Body of pancreas (tissue), 4 donors: ENCODE results near the gene IL17RB. TPM values are rescaled to one million over a fixed set of nuclear protein-coding genes. Genes with fewer than 3 reads are reported as not detected.

Experiments used
- ATAC-seq: fragments of 150-250 bp; one replicate; pipeline ENCODE4 v1.9.1; 2016
- DNase-seq, 4 donors: peaks; one replicate each; pipeline ENCODE4 v3.0.0-alpha.2; 2019
- H3K27ac ChIP-seq, 4 donors: fragments of 200-600 bp; sonication (generic); 1 replicate in 3 of 4; 2 replicates in 1 of 4; pipeline versions ENCODE4 v1.5.1 to v1.6.1; 2016 to 2019; ENCODE audit warnings: mild to moderate bottlenecking in 1 of 4, mixed read lengths in 1 of 4, moderate library complexity in 1 of 4
- H3K27me3 ChIP-seq, 2 donors: fragments of 200-600 bp; sonication (generic); one replicate each; pipeline ENCODE4 v1.6.0; 2016; ENCODE audit warnings: mild to moderate bottlenecking in 1 of 2
- H3K36me3 ChIP-seq, 2 donors: fragments of 200-600 bp; sonication (generic); replicated peaks in 1 of 2; 2 replicates each; pipeline ENCODE4 v1.5.1; 2016; ENCODE audit warnings: low read depth in 2 of 2; ENCODE audit not compliant: insufficient read depth in 1 of 2
- H3K4me1 ChIP-seq: fragments of 200-600 bp; sonication (generic); one replicate; pipeline ENCODE4 v1.6.0; 2016
- H3K4me3 ChIP-seq, 2 donors: fragments of 200-600 bp; sonication (generic); 1 replicate in 1 of 2; 2 replicates in 1 of 2; pipeline ENCODE4 v1.5.1; 2016 to 2019
- H3K9me3 ChIP-seq, 3 donors: fragments of 200-600 bp; sonication (generic); 1 replicate in 2 of 3; 2 replicates in 1 of 3; pipeline ENCODE4 v1.5.1; 2016
- POLR2A ChIP-seq, 3 donors: fragments of 450-650 bp; IDR thresholded peaks; one replicate each; pipeline ENCODE4 v1.6.1; 2016; ENCODE audit warnings: antibody characterized with exemption in 3 of 3, mild to moderate bottlenecking in 2 of 3
- WGBS, 2 donors: methylation state at CpG; one replicate each; pipeline ENCODE4 v1.1.5; 2017; 5-methylcytosine and 5-hydroxymethylcytosine counted together
- intact Hi-C: fragments of 100-400 bp; cut with DNase I; formaldehyde crosslinking; loops from one replicate; pipeline ENCODE4 v1.15.1; 2023
- total RNA-seq, 2 donors: library from RNA; depleted of rRNA; stranded (reverse); fragments of >200 nt; gene quantifications; one replicate each; pipeline ENCODE4 v1.1.0, GENCODE V29; 2016
- TF ChIP-seq, protein P1 (sequence below), 7 experiments: fragments of 450-650 bp in 4 of 7; fragments of 200-600 bp in 3 of 7; sonication (generic) in 3 of 7; IDR thresholded peaks; one replicate each; pipeline ENCODE4 v1.5.1; 2016 to 2019; ENCODE audit warnings: antibody characterized with exemption in 7 of 7

Gene IL17RB
- total RNA-seq, 2 donors from 2014 or later = 16.5 to 17.6 TPM

DNA sequence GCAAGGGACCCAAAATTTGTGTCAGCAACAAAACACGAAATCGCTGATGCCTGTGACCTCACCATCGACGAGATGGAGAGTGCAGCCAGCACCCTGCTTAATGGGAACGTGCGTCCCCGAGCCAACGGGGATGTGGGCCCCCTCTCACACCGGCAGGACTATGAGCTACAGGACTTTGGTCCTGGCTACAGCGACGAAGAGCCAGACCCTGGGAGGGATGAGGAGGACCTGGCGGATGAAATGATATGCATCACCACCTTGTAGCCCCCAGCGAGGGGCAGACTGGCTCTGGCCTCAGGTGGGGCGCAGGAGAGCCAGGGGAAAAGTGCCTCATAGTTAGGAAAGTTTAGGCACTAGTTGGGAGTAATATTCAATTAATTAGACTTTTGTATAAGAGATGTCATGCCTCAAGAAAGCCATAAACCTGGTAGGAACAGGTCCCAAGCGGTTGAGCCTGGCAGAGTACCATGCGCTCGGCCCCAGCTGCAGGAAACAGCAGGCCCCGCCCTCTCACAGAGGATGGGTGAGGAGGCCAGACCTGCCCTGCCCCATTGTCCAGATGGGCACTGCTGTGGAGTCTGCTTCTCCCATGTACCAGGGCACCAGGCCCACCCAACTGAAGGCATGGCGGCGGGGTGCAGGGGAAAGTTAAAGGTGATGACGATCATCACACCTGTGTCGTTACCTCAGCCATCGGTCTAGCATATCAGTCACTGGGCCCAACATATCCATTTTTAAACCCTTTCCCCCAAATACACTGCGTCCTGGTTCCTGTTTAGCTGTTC is 35.0 kb upstream of the IL17RB start:
- Histone ChIP-seq H3K27me3 (no peaks in the 10 kb centered on the region), H3K36me3 (peaks cover 0 to 5% of the 10 kb centered on the region in 2 donors), H3K27ac (no peak overlapping the region), H3K4me3 (no peak overlapping the region), H3K9me3 (no peaks in the 10 kb centered on the region), H3K4me1 (peaks cover 17% of the 10 kb centered on the region)
- no peak for TF ChIP-seq POLR2A (IDR thresholded peaks at IDR 0.05)
- TF ChIP-seq, protein P1, sequence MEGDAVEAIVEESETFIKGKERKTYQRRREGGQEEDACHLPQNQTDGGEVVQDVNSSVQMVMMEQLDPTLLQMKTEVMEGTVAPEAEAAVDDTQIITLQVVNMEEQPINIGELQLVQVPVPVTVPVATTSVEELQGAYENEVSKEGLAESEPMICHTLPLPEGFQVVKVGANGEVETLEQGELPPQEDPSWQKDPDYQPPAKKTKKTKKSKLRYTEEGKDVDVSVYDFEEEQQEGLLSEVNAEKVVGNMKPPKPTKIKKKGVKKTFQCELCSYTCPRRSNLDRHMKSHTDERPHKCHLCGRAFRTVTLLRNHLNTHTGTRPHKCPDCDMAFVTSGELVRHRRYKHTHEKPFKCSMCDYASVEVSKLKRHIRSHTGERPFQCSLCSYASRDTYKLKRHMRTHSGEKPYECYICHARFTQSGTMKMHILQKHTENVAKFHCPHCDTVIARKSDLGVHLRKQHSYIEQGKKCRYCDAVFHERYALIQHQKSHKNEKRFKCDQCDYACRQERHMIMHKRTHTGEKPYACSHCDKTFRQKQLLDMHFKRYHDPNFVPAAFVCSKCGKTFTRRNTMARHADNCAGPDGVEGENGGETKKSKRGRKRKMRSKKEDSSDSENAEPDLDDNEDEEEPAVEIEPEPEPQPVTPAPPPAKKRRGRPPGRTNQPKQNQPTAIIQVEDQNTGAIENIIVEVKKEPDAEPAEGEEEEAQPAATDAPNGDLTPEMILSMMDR (IDR thresholded peaks at IDR 0.05) = no peak
- ATAC-seq = no peak
- intact Hi-C loops = no loop called here
- WGBS, 2 donors = 87 to 89% methylated on average over 23 to 24 of the region's 24 CpGs
- no peak for DNase-seq

DNA sequence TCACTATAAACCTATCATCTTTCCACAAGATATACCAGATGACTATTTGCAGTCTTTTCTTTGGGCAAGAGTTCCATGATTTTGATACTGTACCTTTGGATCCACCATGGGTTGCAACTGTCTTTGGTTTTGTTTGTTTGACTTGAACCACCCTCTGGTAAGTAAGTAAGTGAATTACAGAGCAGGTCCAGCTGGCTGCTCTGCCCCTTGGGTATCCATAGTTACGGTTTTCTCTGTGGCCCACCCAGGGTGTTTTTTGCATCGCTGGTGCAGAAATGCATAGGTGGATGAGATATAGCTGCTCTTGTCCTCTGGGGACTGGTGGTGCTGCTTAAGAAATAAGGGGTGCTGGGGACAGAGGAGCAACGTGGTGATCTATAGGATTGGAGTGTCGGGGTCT is 33.9 kb upstream of the IL17RB start:
- Histone ChIP-seq H3K27me3 (no peaks in the 10 kb centered on the region), H3K4me3 (no peak overlapping the region), H3K36me3 (peaks cover 5 to 12% of the 10 kb centered on the region in 2 donors), H3K27ac (no peak overlapping the region), H3K4me1 (peaks cover 6% of the 10 kb centered on the region), H3K9me3 (no peaks in the 10 kb centered on the region)
- intact Hi-C loops = no loop called here
- TF ChIP-seq, protein P1 (IDR thresholded peaks at IDR 0.05) = no peak
- no peak for TF ChIP-seq POLR2A (IDR thresholded peaks at IDR 0.05)
- ATAC-seq (no peak), DNase-seq (no peak)
- WGBS, 2 donors = 64 to 86% methylated on average over 4 of the region's 4 CpGs

DNA sequence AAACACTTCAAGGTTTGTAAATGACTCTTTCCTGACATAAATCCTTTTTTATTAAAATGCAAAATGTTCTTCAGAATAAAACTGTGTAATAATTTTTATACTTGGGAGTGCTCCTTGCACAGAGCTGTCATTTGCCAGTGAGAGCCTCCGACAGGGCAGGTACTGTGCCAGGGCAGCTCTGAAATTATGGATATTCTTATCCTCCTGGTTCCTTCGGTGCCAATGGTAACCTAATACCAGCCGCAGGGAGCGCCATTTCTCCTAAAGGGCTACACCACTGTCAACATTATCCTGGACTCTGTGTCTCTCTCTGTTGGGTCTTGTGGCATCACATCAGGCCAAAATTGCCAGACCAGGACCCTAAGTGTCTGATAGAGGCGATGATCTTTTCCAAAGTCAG is 33.1 kb upstream of the IL17RB start:
- ATAC-seq (no peak), DNase-seq (no peak)
- H3K27me3 ChIP-seq = no peaks in the 10 kb centered on the region
- no peaks in the 10 kb centered on the region for H3K4me1 ChIP-seq
- no peak overlapping the region for H3K4me3 ChIP-seq
- intact Hi-C loops = no loop called here
- WGBS, 2 donors = 78 to 89% methylated on average over 5 of the region's 5 CpGs
- H3K36me3 ChIP-seq = peaks cover 10 to 20% of the 10 kb centered on the region in 2 donors
- H3K27ac ChIP-seq = no peak overlapping the region
- TF ChIP-seq POLR2A (IDR thresholded peaks at IDR 0.05) = no peak
- TF ChIP-seq, protein P1 (IDR thresholded peaks at IDR 0.05) = no peak
- no peaks in the 10 kb centered on the region for H3K9me3 ChIP-seq

DNA sequence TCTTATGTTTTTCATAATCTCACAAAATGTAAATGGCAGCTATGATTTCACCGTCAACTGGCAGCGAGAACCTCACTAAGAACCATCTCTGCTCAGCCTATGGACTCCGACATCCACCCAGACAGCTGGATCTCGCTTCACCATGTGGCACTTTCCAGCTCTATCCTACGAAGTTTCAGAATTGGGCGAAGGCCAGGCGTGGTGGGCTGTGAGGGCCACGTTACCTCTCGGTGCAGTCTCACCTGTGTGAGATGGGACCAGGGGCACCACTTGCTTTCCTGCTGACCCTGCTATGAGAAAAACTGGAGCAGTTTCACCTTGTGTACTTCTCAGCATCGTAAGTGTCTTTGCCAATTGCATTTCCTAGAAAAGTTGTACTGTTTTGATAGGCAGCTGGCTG is 32.5 kb upstream of the IL17RB start:
- no peaks in the 10 kb centered on the region for H3K9me3 ChIP-seq
- H3K27me3 ChIP-seq = no peaks in the 10 kb centered on the region
- no peak for DNase-seq
- peaks cover 14 to 25% of the 10 kb centered on the region in 2 donors for H3K36me3 ChIP-seq
- no peak for ATAC-seq
- H3K27ac ChIP-seq = no peak overlapping the region
- intact Hi-C loops = no loop called here
- no peak overlapping the region for H3K4me3 ChIP-seq
- WGBS, 2 donors = 85 to 89% methylated on average over 10 of the region's 10 CpGs
- TF ChIP-seq, protein P1 (IDR thresholded peaks at IDR 0.05) = no peak
- TF ChIP-seq POLR2A (IDR thresholded peaks at IDR 0.05) = no peak
- H3K4me1 ChIP-seq = no peaks in the 10 kb centered on the region

DNA sequence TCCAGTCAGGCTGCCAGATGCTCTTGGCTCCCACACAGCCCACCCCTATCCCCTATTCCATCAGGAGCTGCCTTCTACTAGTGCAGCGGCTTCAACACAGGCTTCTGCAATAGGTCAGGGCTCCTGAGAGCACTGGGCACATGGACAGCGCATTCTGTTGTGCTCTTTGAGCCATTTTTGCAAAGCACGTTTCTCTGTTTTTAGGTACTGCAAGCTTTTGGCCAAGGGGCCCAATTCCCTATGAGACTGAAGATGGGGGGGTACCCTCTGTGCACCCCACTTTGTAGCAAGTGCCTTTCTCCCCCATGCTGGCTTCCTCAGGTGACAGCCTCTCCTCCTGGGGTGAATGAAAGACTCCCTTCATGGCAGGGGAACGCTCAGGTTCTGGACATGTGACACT is 31.3 kb upstream of the IL17RB start:
- H3K27ac ChIP-seq = no peak overlapping the region
- H3K27me3 ChIP-seq = no peaks in the 10 kb centered on the region
- WGBS, 2 donors = 96 to 98% methylated on average over 4 of the region's 4 CpGs
- H3K9me3 ChIP-seq = no peaks in the 10 kb centered on the region
- no peaks in the 10 kb centered on the region for H3K4me1 ChIP-seq
- ATAC-seq (no peak), DNase-seq (no peak)
- intact Hi-C loops = no loop called here
- H3K4me3 ChIP-seq = no peak overlapping the region
- TF ChIP-seq POLR2A (IDR thresholded peaks at IDR 0.05) = no peak
- TF ChIP-seq, protein P1 (IDR thresholded peaks at IDR 0.05) = no peak
- H3K36me3 ChIP-seq = peaks cover 15 to 34% of the 10 kb centered on the region in 2 donors
